Fibroblast of villous mesenchyme (primary cell): Measurements from ENCODE around the gene KYNU. TPM values are rescaled to one million over a fixed set of nuclear protein-coding genes. Genes with fewer than 3 reads are reported as not detected.
"Not testable (repeated sequence)": the region's sequence is repeated elsewhere in the genome, so short reads cannot be mapped to it uniquely, and the experiment has no call there.

Experiments used
- DNase-seq: peaks from one replicate; pipeline ENCODE4 v3.0.0-alpha.2; 2010; ENCODE audit warnings: low read depth
- H3K4me3 ChIP-seq: 2 replicates; pipeline ENCODE4 v1.5.1; 2011; ENCODE audit warnings: low read depth, mild to moderate bottlenecking, low read length
- total RNA-seq: library from RNA; depleted of rRNA; stranded (reverse); fragments of >200 nt; gene quantifications from 2 replicates; pipeline ENCODE4 v1.2.3, GENCODE V29; 2012
- TF ChIP-seq, protein P1 (sequence below): IDR thresholded peaks from 2 replicates; pipeline ENCODE4 v1.5.1; 2012; ENCODE audit warnings: low read depth, mild to moderate bottlenecking, low read length; ENCODE audit not compliant: insufficient read depth

KYNU gene
- total RNA-seq, 1 donor: 0.43 TPM

DNA sequence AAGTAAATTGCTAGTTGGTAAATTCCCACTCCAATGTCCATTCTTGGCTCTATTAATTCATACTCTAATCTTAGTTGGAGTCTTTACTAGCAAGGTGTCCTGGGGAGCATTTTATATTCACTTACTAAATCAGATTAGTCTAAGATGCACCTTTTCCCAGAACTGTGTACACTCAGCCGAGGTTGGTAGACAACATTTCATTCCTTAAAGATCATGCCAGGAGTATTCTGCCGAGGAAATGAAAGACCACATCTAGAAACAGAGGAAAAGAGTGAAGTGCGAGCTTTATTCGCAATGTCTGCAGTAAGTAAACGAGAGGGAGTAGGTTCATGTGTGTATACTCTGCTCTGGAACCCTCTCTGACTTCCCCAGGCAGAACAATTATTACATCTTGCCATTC is 14.6 kb upstream of the KYNU start:
- no peak for DNase-seq
- TF ChIP-seq, protein P1, sequence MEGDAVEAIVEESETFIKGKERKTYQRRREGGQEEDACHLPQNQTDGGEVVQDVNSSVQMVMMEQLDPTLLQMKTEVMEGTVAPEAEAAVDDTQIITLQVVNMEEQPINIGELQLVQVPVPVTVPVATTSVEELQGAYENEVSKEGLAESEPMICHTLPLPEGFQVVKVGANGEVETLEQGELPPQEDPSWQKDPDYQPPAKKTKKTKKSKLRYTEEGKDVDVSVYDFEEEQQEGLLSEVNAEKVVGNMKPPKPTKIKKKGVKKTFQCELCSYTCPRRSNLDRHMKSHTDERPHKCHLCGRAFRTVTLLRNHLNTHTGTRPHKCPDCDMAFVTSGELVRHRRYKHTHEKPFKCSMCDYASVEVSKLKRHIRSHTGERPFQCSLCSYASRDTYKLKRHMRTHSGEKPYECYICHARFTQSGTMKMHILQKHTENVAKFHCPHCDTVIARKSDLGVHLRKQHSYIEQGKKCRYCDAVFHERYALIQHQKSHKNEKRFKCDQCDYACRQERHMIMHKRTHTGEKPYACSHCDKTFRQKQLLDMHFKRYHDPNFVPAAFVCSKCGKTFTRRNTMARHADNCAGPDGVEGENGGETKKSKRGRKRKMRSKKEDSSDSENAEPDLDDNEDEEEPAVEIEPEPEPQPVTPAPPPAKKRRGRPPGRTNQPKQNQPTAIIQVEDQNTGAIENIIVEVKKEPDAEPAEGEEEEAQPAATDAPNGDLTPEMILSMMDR: no peak
- no peak overlapping the region for H3K4me3 ChIP-seq

DNA sequence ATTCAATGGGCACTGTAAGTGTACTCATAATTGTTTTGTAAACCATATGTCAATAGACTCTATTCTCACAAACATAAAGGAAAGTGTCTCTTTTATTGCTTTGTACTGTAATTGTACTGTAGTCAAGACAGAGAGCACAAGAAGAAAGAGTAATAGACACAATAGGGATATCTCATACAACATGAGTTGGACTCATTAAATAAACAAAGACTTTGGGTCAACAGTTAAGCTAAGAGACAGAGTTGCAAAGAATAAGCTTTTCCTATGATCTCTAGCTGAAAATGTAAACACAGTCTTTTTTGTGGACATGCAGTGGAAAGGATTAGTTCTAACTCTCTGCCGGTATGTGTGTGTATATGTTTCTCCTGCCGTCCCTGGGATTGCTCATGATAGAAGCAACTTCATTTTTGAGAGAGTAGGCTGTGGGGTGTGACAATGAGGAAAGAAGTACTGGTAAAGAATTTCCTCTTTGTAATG is 13.9 kb upstream of the KYNU start:
- peak; percentile 78 for DNase-seq

DNA sequence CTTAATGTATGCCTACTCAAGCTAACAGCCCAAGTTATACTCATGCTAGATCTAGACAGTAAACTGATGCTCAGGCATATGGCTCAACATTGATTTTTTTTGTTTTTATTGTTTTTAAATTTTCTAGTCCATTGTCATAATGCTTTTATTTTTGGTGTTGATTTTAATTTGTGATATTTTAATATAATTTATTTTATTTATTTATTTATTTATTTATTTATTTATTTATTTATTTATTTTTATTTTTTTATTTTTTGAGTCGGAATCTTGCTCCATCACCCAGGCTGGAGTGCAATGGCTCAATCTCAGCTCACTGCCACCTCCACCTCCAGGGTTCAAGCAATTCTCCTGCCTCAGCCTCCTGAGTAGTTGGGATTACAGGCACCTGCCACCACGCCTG is 12.9 kb upstream of the KYNU start:
- not testable (repeated sequence) for DNase-seq, H3K4me3 ChIP-seq

More for the DNA sequence above, 13.9 kb upstream of the KYNU start:
- no peak overlapping the region for H3K4me3 ChIP-seq
- TF ChIP-seq, protein P1: no peak

DNA sequence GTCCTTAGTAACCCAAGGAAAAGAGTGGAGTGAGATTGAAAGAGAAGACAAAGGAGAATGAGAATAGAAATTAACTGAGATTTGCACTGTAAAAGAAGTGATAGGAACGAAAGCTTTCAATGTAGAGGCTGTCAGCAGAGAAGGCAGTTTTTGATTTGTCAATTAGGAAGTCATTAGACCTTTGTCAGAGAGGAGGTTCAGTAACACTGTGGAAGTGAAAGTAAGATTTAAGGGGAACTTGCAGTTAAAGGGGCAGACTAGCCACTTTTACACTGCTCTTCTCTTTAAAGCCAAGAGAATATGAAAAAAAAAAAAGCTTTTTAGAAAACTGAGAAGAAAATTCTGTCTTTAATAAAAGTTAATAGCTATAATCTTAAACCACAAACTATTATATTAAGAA is 11.5 kb upstream of the KYNU start:
- peak; percentile 32 for DNase-seq
- TF ChIP-seq, protein P1: no peak
- H3K4me3 ChIP-seq: no peak overlapping the region

DNA sequence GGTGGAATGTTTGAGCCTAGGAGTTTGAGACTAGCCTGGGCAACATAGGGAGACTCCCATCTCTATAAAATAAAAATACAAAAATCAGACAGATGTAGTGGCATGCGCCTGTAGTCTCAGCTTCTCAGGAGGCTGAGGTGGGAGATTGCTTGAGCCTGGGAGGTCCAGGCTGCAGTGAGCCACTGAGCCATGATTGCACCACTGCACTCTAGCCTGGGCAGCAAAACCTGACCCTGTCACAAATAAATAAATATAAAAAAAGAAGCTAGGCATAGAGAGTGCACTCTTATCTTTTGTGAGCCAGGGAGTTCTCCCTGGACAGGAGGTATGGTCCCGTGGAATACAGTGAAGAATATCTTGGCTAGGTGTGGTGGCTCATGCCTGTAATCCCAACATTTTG is 11.0 kb upstream of the KYNU start:
- H3K4me3 ChIP-seq: no peak overlapping the region
- DNase-seq: no peak
- TF ChIP-seq, protein P1: no peak

DNA sequence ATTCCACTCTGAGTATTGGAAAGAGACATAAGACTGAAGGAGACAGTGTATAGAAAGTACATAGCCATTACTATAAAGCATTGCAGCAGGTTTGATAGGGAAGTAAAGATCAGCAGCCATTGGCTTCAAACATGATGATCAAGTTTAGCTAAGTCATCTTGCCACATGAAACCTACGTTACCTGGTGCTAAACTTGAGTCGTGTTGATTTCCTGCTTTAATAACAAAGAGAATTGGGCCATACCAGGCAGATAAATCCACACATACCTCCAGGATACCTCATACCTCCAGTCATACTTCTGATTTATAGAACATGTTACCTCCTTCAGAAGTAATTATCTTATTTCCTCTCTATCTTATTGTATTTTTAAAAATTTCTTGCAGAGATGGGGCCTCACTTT is 10.3 kb upstream of the KYNU start:
- TF ChIP-seq, protein P1: no peak
- H3K4me3 ChIP-seq: no peak overlapping the region
- no peak for DNase-seq

DNA sequence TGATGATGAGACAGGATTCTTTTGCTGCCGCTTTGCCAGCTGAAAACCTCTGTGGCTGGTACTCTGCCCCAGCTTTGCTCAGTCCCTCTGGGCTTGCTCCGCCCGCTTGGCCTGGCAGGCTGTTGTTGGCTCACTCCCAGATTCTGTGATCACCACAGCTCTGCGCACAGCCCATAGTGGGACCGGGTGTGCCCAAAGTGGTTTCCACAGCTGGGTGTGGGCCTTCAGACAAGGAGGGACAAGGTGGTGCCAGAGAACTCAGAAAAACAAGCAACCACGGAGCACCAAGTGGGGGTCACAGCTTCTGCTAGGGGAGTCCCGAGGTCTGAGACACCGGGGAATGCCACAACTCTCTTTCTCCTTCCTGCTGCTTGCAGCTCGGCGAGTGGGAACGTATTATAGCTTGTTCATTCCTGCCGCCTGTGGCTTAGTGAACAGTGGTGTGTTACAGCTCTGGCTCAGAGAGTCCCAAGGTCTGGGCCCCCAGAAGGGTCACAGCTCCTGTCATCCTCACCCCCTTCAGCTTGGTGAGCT is 9.2 kb upstream of the KYNU start:
- TF ChIP-seq, protein P1: no peak
- no peak overlapping the region for H3K4me3 ChIP-seq
- DNase-seq: no peak

DNA sequence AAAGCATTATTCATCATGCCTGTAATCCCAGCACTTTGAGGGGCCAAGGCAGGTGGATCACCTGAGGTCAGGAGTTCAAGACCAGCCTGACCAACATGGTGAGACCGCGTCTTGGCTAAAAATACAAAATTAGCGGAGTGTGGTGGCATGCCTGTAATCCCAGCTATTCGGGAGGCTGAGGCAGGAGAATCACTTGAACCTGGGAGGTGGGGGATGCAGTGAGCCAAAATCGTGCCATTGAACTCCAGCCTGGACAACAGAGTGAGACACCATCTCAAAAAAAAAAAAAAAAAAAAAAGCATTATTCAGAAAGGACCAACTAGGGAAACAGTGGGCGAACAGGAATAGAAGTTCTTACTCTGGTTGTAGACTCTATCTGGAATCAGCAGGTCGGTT is 8.4 kb upstream of the KYNU start:
- not testable (repeated sequence) for H3K4me3 ChIP-seq, DNase-seq
